GM18858 (cell line): ENCODE measurements around the gene CCDC88C.
"Not testable (repeated sequence)": the region's sequence is repeated elsewhere in the genome, so short reads cannot be mapped to it uniquely, and the experiment has no call there.

ENCODE experiments used
- ATAC-seq: cut with Tn5 transposase; IDR thresholded peaks from one replicate; pipeline ENCODE4 v1.9.1; 2021; ENCODE audit not compliant: unreplicated experiment

The CCDC88C gene

GRCh38 chr14:91255026-91255695 lies 162.5 kb downstream of the CCDC88C start:
- no peak for ATAC-seq

DNA sequence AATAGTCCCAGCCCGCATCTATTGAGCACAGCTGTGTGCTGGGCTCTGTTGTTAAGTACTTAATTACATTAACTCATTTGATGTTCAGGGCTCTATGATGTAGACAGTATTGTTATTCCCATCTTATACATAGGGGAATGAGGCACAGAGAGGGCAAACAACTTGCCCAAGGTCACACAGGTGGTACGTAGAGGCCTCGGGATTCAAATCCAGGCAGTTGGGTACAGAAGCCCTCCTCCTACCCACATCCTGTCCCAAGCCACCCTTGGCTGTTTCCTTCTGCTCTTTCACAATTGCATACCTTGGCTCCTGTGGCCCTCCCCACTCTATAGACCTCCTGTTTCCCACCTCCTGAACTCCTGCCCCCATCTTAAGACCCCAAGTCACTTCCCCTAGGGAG lies 163.2 kb downstream of the CCDC88C start:
- no peak for ATAC-seq

DNA sequence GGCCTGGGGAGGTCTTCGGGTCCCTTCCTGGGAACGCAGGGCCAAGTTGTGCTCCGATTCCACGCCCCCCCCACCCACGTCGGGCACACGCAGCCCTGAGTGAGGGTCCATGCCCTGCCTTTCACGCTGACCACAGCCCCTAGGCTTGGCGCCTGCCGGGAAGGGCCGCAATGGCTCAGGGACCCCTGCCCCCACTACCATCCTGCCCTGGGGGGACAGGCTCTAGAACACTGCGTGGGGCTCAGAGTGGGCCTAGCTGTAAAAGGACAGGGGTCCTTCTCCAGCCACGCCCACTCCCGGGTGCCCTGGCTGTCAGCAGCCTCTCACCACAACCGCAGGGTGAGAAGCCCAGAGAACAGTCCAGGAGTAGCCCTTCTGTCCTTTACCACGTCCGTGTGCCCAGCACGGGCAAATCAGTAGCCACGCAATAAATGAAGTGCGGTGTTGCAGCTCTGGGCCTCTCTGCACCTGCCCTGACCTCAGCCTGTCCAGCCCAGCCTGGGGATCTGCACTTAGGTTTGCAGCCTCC lies 163.8 kb downstream of the CCDC88C start:
- no peak for ATAC-seq

DNA sequence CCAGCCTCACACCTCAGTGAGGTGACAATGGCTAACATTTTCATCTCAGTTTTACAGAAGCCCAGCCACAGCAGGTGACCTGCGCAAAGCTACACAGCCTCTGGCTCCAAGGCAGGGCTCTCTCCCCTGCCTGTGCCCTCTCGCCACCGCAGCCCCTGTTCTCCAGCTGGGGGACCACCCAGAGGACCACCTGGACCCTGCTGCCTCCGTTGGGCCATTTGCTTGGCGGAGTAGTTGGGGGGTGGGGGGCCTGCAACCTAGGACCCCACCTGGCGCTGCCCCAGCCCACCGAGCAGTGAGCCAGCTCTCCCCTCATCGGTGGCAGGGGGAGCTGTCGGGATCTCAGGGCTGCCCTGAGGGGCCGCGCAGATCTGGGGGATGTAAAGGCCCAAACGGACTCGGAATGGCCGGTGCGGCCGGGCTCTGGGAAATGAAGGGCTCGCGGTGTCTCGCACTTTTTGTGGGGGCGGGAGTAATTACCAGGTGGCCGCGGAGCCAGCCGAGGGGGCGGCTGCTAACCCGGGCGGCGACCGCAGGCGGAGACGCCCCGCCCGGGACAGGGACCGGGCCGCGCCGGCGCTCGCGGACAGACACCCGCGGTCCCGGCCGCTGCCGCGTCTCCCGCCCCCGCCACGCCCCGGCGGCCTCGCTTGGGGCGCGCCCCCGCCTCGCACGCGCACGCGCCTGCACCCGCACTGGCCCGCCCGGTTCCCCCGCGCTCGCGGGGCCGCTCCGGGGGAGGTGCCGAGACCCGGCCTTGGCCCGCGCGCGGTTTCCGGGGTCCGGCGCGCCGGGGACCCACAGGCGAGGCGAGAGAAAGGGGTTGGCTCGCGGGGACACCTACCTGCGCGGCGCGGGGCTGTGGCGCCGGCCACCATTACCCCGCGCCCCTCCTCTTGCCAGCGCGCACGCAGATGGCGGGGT lies 164.5 kb downstream of the CCDC88C start:
- no peak for ATAC-seq

- no peak for ATAC-seq
These were observed 166.7 kb downstream of the CCDC88C start for GRCh38 chr14:91250912-91251311.

GRCh38 chr14:91249841-91250616 lies 167.6 kb downstream of the CCDC88C start:
- peak; percentile 80 for ATAC-seq

DNA sequence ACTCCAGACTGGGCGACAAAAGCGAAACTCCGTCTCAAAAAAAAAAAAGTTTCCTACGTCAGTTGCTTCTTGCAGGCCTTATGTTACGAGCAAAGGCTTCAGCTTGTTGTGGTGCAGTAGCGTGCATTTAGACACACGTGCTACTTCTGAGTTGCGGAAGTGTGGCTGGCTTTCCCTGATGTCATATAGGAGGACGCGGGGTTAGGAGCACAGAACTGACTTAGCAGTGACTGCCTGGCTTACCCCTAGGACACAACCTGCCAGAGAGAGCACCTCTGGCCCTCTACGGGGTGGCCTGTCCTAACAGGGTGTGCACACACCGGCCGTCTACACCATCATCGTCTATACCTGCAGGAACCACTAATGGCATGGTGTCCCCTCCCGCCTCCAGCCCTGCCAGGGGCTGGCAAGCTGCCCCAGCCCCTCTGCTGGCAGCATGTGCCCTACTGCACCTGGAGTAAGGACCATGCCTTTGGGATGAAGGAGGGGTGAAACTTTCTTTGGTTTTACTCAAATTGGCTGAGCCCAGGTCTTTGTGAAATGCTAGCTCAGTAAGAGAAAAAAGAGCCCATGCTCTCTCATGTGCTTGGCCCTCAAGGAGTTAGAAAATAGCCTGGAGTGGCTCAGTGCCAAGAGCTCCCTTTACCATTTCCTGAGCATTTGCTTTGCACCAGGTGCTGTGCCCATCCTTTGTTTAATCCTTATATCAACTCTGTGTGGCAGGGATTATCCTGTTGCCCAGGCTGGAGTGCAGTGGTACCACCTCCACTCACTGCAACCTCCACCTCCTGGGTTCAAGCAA lies 171.4 kb downstream of the CCDC88C start:
- ATAC-seq: no peak

DNA sequence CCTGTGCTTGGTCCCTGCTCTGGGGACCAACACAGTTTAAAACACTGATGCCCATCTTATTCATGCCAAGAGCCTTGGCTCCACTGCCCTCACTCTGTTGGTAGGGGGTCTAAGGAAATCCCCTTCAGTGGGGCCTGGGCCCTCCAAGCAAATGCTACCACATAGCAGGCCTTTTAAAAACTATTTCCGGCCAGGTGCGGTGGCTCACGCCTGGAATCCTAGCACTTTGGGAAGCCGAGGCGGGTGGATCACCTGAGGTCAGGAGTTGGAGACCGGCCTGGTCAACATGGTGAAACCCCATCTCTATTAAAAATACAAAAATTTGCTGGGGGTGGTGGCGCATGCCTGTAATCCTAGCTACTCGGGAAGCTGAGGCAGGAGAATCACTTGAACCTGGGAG lies 172.0 kb downstream of the CCDC88C start:
- not testable (repeated sequence) for ATAC-seq

- no peak for ATAC-seq
These were observed 172.6 kb downstream of the CCDC88C start for GRCh38 chr14:91245029-91245428.

GRCh38 chr14:91244501-91244901 lies 173.1 kb downstream of the CCDC88C start, which contains the start of gene GPR68:
TSS of gene GPR68 (minus strand) at chr14:91244704. CDS start at chr14:91235050, 9,654 bp downstream.
- ATAC-seq: no peak

DNA sequence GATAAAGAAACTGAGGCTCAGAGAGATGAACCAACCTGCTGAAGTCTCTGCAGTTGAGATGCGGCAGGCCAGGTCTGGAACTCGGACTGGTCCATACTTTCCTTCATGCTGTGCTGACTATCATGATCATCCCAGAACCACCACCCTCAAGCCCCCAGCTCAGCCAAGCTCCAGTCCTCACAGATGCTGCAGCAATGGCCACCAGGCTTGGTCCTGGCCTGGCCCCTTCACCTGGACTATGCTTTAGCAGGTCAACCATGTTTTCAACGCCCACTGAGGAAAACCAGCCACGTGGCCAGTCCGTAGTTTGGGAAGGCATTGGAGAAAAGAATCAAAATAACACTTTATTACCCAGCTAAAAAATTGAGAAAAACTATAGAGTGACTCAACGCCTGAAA lies 174.5 kb downstream of the CCDC88C start:
- no peak for ATAC-seq

GRCh38 chr14:91242635-91243034 lies 175.0 kb downstream of the CCDC88C start:
- no peak for ATAC-seq

DNA sequence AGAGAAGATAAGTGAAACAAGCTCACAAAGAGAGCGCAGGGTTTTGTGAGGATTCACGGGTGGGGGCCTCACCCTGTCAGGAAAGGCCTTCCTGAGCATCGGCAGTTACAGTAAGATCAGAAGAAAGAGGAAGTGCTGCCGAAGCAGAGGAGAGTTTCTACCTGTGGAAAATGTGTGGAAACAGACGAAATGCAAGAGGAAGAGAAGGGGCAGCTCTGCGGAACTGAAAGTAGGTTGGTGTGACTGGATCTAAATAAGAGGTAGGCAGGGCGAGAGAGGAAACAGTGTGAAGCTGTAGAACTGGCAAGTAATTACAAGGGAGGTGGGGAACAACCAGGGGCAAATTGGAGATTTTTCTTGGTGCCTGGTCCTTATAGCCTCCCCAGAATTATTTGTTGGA lies 175.8 kb downstream of the CCDC88C start:
- ATAC-seq: peak; percentile 54

- ATAC-seq: no peak
These were observed 179.0 kb downstream of the CCDC88C start for GRCh38 chr14:91238661-91239060.

- ATAC-seq: no peak
These were observed 179.5 kb downstream of the CCDC88C start for GRCh38 chr14:91238085-91238484.

GRCh38 chr14:91237219-91237618 lies 180.4 kb downstream of the CCDC88C start:
- no peak for ATAC-seq

GRCh38 chr14:91235841-91236240 lies 181.8 kb downstream of the CCDC88C start:
- ATAC-seq: no peak

GRCh38 chr14:91234791-91235114 lies 182.9 kb downstream of the CCDC88C start:
- no peak for ATAC-seq

DNA sequence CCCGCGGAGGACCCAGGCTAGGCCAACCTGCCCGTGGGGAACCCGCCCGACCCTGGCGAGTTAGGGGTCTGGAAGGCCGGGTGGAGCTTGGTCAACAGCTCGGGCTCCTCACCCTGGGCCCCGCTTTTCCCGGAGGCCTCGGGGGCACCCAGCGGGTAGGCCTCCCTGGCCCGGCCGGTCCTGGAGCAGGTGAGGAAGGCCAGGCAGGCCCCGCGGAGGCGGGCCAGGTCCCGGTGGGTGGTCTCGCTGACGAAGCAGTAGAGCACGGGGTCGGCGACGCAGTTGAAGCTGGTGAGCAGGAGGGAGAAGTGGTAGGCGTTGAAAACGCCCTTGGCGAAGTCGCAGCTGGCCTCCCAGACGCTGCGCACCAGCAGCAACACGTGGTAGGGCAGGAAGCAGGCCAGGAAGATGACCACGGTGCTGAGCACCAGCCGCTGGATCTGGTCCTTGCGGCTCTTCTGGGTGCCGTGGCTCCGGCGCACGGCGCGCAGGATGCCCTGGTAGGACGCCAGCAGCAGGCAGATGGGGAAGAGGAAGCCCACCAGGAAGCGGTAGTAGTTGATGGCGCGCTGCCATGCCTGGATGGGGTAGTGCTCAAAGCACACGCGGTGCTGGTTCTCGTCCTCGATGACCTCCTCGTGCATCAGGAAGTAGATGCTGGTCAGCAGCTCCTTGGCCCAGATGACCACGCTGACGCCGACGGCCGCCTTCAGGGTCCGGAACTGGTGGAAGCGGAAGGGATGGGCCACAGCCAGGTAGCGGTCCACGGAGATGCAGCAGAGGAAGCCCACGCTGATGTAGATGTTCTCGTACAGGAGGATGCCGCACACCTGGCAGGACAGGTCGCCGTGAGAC lies 183.5 kb downstream of the CCDC88C start:
- ATAC-seq: no peak

- no peak for ATAC-seq
These were observed 185.0 kb downstream of the CCDC88C start for GRCh38 chr14:91232603-91233002.
